SW 1271 (cell line): ENCODE measurements around the gene GPR135.

Source experiments
- DNase-seq, 2 experiments: peaks; one replicate each; lab custom pipeline; 2025; lab: John Stamatoyannopoulos, UW

Gene GPR135

GRCh38 chr14:59422069-59422881 lies 42.9 kb downstream of the GPR135 start:
- no peak for DNase-seq

GRCh38 chr14:59419303-59419702 lies 45.9 kb downstream of the GPR135 start:
- DNase-seq, result no peak

GRCh38 chr14:59417311-59417710 lies 47.9 kb downstream of the GPR135 start:
- no peak for DNase-seq

- no peak for DNase-seq
These were observed 49.2 kb downstream of the GPR135 start for GRCh38 chr14:59415836-59416602.
